ENCODE data around the gene HIRIP3. TPM values are rescaled to one million over a fixed set of nuclear protein-coding genes. Genes with fewer than 3 reads are reported as not detected.

HIRIP3 gene
- total RNA-seq, 1 experiment from 2014 or later, result 27.3 TPM

DNA sequence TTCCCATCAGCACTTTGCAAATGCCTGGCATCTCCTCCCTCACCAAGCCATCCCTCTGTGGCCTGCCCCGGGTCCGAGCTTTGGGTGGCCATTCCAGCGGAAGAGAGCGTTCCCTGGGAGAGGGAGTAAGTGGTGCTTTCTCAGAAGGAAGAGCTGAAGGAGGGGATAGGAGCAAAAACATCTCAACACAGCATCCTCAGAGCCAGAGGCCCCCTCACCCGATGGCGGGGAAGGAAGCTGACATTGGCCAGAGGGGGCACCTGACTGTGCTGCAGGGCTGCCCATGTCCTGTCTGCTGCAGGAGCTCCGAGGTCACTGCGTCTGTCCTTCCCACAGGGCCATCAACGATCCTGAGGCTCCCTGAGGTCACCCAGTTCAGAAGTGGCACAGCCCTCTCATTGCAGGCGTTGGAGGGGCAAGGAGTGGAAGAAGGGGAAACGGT lies 36.1 kb upstream of the HIRIP3 start:
- no peak for TF ChIP-seq EZH2 (IDR thresholded peaks at IDR 0.05; ENCODE audit: low read depth)
- Histone ChIP-seq H3K4me1 (replicated peaks; ENCODE audit: insufficient read depth) (no peaks in the 10 kb centered on the region), H2AFZ (no peak overlapping the region), H3F3A (ENCODE audit: insufficient read depth, low read depth) (0 out of 2 replicates have a peak, but pooled peaks cover 5% of the 10 kb centered on the region), H3K4me3 (no peak overlapping the region), H3K4me2 (peak overlapping the region; percentile 60), H3K27me3 (ENCODE audit: insufficient read depth, low read depth) (peaks cover 49% of the 10 kb centered on the region), H3K9me3 (ENCODE audit: insufficient read depth, low read depth) (no peaks in the 10 kb centered on the region), H3K9me2 (ENCODE audit: insufficient read depth) (no peaks in the 10 kb centered on the region), H4K20me1 (ENCODE audit: insufficient read depth) (no peaks in the 10 kb centered on the region), H3K79me2 (ENCODE audit: low read depth) (no peaks in the 10 kb centered on the region), H3K36me3 (ENCODE audit: low read depth) (no peaks in the 10 kb centered on the region), H3K27ac (no peak overlapping the region)
- no peak for DNase-seq
- POLR2A ChIA-PET (ENCODE audit: unreplicated experiment), result no interaction called here
- CTCF ChIA-PET, result interaction anchor here (1.1 to 1.5 kb wide), 5 partner anchors 8 to 212 kb away, joined by 3 to 10 read pairs (median 4); partner anchors contain the start of gene C16orf92
- intact Hi-C loops (cut with micrococcal nuclease; ENCODE audit: unreplicated experiment), result no loop called here
- BruUV-seq (replicated peaks), result no TSS peak

DNA sequence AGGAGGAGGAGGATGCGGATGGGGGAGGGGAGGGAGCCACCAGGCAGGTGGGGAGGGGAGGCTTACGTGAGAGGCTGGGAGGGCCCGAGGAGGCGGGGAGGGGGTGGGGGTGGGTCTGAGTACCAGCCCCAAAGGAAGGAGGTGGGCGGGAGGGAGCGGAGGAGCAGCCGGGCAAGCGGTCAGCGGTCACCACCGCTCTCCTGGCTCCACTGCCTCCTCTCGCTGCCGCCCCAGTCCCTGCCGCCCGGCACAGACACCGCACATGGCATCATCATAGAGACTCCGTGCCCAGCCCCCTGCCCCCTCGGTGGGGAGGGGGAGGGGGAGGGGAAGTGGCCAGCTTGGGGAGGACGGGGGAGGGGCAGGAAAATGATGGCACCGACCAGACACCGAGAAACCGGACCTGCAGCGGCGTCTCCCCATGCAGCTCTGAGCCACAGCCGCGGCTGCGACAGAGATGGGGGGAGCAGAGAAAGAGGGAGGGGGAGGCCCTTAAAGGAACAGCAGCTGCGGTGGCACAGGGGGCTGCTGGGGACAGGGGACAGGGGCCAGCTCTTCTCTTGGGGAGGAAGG lies 35.5 kb upstream of the HIRIP3 start, which contains the start of gene TLCD3B:
Gene TLCD3B, minus strand, starts transcription at position 431 of the 573 bp plus-strand sequence. CDS start 744 bp downstream, outside the sequence.
- TF ChIP-seq EZH2 (IDR thresholded peaks at IDR 0.05; ENCODE audit: low read depth), result no peak
- TF ChIP-seq, protein P1, sequence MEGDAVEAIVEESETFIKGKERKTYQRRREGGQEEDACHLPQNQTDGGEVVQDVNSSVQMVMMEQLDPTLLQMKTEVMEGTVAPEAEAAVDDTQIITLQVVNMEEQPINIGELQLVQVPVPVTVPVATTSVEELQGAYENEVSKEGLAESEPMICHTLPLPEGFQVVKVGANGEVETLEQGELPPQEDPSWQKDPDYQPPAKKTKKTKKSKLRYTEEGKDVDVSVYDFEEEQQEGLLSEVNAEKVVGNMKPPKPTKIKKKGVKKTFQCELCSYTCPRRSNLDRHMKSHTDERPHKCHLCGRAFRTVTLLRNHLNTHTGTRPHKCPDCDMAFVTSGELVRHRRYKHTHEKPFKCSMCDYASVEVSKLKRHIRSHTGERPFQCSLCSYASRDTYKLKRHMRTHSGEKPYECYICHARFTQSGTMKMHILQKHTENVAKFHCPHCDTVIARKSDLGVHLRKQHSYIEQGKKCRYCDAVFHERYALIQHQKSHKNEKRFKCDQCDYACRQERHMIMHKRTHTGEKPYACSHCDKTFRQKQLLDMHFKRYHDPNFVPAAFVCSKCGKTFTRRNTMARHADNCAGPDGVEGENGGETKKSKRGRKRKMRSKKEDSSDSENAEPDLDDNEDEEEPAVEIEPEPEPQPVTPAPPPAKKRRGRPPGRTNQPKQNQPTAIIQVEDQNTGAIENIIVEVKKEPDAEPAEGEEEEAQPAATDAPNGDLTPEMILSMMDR (conservative IDR thresholded peaks at IDR 0.05), result no peak
- no peaks in the 10 kb centered on the region for H3K36me3 ChIP-seq (ENCODE audit: low read depth)
- H3K4me2 ChIP-seq, result peak within 1 kb of the TSS; percentile 60
- CTCF ChIA-PET, result interaction anchor here (0.6 to 1.4 kb wide), 2 partner anchors 9 to 590 kb away, joined by 4 to 5 read pairs; no protein-coding TSS in a partner anchor
- H3K4me1 ChIP-seq (replicated peaks; ENCODE audit: insufficient read depth), result no peaks in the 10 kb centered on the region
- H3F3A ChIP-seq (ENCODE audit: insufficient read depth, low read depth), result 0 out of 2 replicates have a peak, but pooled peaks cover 5% of the 10 kb centered on the region
- H3K9me2 ChIP-seq (ENCODE audit: insufficient read depth), result no peaks in the 10 kb centered on the region
- H2AFZ ChIP-seq, result no peak within 1 kb of the TSS
- no peaks in the 10 kb centered on the region for H4K20me1 ChIP-seq (ENCODE audit: insufficient read depth)
- no peak for DNase-seq
- no peaks in the 10 kb centered on the region for H3K79me2 ChIP-seq (ENCODE audit: low read depth)
- H3K27ac ChIP-seq, result no peak within 1 kb of the TSS
- H3K4me3 ChIP-seq, result peak within 1 kb of the TSS; percentile 12; the same call in 1 of the 2 replicates
- no peaks in the 10 kb centered on the region for H3K9me3 ChIP-seq (ENCODE audit: insufficient read depth, low read depth)
- POLR2A ChIA-PET (ENCODE audit: unreplicated experiment), result no interaction called here
- intact Hi-C loops (cut with micrococcal nuclease; ENCODE audit: unreplicated experiment), result no loop called here
- peaks cover 55% of the 10 kb centered on the region for H3K27me3 ChIP-seq (ENCODE audit: insufficient read depth, low read depth)
- BruUV-seq (replicated peaks), result no TSS peak

DNA sequence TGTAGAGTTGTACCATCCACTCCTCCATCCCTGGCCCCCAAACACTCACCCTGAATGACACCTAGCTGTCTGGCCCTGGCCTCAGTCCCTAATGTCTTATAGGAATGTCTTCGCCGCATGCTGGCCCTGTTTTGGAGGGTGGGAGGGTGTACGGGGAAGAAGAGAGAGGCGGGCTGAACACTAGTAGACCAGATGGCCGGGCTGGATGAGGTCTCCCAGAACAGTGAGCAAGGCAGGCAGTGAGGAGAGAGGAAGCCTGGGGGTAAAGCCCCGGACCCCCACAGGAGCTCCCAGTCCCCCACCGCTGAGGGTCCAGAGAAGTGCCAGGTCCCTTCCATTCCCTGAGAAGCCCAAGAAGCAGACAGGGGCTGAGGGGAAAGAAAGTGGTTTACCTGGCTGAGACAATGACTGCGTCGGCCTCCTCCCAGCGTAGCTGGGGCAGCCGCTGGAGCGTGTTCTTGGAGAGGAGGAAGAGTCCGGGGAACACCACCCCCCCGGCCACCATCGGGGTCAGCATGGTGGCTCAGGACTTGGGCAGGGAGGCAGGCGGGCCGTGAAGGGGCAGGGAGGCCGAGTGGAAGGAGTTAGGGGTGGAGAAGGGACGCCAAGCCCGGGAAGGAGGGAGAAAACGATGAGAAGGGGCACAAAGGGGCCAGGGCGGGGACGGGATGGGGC lies 34.7 kb upstream of the HIRIP3 start:
- Histone ChIP-seq H3K4me3 (no peak overlapping the region), H4K20me1 (ENCODE audit: insufficient read depth) (no peaks in the 10 kb centered on the region), H2AFZ (no peak overlapping the region), H3K36me3 (ENCODE audit: low read depth) (no peaks in the 10 kb centered on the region), H3K4me2 (no peak overlapping the region), H3K4me1 (replicated peaks; ENCODE audit: insufficient read depth) (no peaks in the 10 kb centered on the region), H3K27ac (no peak overlapping the region), H3F3A (ENCODE audit: insufficient read depth, low read depth) (0 out of 2 replicates have a peak, but pooled peaks cover 5% of the 10 kb centered on the region), H3K9me2 (ENCODE audit: insufficient read depth) (no peaks in the 10 kb centered on the region), H3K79me2 (ENCODE audit: low read depth) (no peaks in the 10 kb centered on the region), H3K9me3 (ENCODE audit: insufficient read depth, low read depth) (no peaks in the 10 kb centered on the region), H3K27me3 (ENCODE audit: insufficient read depth, low read depth) (peaks cover 63% of the 10 kb centered on the region)
- intact Hi-C loops (cut with micrococcal nuclease; ENCODE audit: unreplicated experiment), result no loop called here
- CTCF ChIA-PET, result no interaction called here
- no peak for TF ChIP-seq EZH2 (IDR thresholded peaks at IDR 0.05; ENCODE audit: low read depth)
- TF ChIP-seq, protein P1 (conservative IDR thresholded peaks at IDR 0.05), result no peak
- no peak for DNase-seq
- BruUV-seq (replicated peaks), result no TSS peak
- POLR2A ChIA-PET (ENCODE audit: unreplicated experiment), result no interaction called here

All from PC-9 (cell line).